GM18526 (cell line): ENCODE results near the gene NEMP1.

Experiments
- POLR2A ChIP-seq: IDR thresholded peaks from 3 replicates; pipeline ENCODE4 v1.6.1; 2011; ENCODE audit not compliant: insufficient read length; ENCODE audit errors: extremely low read depth

Gene NEMP1

DNA sequence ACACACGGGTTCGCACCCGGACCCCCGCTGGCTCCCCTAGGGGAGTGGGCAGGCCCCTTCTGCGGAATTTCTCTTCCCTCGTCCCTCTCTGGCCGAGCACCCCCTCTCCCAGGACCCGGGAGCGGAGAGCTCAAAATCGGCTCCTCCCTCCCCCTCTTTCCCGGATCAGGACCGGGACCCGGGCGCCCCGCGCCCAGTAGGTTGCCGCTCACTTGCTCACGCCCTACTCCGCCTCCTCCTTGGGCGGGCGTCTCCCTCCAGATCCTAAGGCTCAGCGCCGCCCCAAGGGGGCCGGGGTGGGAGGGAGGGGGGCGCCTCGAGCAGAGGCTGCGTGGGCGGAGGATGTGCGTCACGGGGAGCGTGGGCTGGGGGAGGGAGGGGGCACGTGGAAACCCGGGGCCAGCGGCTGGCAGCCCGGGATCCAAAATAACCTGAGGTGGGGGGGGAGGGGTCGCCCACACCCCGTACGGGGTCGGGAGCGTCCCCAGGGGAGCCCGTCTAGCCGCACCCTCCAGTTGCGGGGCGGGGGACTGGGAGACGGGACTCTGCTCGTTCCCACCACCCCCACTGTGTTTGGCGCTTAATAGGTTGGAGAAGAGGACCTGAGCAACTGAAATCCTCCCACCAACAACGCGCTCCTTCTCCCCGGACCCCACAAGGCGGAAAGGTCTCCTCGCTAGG, 8.6 kb upstream of the NEMP1 start:
- peak; percentile 55 for TF ChIP-seq POLR2A

DNA sequence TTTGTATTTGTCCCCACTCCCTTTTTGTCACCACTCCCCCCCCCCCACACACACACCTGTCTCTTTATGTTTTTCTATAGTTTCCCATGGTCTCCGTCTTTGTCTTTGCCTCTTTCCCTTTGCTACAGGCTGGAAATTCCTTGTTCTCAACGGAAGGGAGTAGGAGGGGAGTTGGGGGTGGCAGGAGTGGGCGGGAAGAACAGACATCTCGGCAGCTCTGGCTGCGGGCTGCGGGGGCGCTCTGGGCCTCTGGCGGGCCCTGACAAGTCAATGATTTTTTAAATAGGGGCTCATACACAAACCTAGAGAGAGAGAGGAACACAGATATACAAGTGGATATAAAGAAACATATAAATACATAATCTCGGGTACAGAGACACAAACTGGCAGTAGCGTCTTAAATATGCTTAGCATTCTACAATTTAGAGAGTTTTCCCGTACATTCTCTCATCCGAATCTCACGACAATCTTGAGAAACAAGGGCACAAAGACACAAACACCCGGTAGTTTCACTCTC, 8.0 kb upstream of the NEMP1 start:
- TF ChIP-seq POLR2A: no peak

DNA sequence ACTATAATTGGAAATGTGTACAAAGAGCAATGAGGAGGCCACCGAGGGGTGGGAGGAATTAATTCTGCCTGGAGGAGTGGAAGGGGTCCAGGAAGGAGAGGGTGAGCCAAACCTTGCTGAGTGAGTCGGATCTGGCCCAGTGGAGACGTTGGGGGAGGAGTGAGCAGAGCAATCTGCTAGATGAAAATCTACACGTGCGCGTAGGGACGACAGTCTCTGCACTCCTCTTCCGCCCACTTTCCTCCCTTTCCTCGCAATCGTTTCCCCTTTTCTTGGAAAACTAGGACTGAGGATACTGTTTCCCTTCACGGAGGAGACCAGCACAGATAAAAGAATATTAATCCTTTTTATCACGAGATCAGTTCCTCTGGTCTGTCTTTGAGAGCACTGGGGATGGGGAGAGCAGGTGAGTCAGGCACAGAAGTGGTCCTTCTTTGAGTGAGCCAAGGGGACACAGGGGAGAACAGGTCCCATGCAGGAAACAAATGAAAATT, 7.5 kb upstream of the NEMP1 start:
- peak; percentile 29 for TF ChIP-seq POLR2A

DNA sequence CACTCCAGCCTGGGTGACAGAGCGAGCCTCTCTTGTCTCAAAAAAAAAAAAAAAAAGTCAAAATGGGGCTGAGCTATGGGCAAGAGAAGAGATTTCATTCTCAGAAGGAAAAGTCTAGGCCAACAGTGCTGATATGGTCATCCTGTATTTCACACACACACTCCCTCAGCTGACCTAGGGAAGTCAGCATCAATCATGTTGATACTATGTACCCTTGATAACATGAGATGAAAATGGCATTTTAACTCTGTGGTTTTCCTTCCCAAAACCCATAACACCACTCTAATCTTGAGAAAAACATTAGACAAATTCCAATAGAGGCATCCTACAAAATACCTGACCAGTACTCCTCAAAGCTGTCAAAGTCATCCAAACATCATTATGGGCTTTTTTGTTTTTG, 2.3 kb upstream of the NEMP1 start:
- no peak for TF ChIP-seq POLR2A

DNA sequence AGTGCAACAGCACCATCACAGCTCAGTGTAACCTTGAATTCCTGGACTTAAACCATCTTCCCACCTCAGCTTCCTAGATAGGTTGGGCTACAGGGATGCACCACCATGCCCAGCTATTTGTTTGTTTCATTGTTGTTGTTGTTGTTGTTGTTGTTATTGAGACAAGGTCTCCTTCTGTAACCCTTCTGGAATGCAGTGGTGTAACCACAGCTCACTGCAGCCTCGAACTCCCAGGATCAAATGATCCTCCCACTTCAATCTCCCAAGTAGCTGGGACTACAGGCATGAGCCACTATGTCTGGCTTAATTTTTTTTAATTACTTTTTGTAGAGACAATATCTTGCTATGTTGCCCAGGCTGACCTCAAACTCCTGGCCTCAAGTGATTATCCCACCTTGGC, 1.2 kb upstream of the NEMP1 start:
- no peak for TF ChIP-seq POLR2A

DNA sequence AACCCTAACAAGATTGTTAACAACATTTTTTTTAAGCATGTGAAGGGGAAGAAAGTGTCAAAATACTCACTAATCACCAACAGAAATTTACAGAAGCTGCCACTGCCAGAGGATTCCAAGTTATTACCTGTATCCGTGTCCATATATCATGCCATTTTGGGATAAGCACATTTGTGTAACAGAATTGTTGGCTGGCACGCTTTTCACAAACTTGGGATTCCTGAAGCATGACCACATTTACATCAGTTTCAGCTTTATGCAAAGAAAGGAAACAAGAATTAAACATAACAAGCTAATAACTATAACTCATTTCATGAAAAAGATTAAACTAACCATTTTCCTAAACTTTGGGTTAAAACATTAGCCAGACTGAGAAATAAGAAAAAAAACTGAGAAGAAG, 5.9 kb downstream of the NEMP1 start:
- TF ChIP-seq POLR2A: no peak

DNA sequence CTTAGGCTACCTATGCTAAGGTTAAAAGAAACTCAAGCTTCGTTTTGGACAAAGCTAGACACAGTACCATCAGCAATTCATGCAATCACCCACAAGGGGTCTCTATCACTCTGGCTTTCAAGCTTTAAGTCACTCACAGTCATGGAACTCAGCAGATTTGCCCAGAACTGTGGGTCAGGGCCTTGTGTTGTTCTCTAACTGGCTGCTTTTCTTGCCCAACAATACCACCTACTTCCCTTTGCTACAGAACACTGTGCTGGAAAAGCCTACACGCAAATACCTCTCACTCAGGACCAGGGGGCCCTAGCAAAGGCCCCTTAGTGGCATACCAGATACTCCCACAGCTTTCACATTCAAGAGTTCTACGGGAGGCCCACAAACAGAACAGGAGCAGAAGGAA, 9.1 kb downstream of the NEMP1 start:
- TF ChIP-seq POLR2A: no peak

DNA sequence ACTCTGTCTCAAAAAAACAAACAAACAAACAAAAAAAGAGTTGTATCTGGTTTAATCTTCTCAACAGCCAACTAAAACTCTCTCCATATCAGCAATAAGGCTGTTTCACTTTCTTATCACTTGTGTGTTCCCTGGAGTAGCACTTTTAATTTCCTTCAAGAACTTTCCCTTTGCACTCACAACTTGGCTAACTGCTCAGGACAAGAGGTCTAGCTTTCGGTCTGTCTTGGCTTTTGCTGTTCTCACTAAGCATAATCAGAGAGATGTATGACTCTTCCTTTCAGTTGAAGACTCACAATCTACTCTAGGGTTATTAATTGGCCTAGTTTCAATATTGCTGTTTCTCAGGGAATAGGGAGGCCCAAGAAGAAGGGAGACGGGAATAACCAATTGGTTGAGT, 12.3 kb downstream of the NEMP1 start:
- TF ChIP-seq POLR2A: no peak

DNA sequence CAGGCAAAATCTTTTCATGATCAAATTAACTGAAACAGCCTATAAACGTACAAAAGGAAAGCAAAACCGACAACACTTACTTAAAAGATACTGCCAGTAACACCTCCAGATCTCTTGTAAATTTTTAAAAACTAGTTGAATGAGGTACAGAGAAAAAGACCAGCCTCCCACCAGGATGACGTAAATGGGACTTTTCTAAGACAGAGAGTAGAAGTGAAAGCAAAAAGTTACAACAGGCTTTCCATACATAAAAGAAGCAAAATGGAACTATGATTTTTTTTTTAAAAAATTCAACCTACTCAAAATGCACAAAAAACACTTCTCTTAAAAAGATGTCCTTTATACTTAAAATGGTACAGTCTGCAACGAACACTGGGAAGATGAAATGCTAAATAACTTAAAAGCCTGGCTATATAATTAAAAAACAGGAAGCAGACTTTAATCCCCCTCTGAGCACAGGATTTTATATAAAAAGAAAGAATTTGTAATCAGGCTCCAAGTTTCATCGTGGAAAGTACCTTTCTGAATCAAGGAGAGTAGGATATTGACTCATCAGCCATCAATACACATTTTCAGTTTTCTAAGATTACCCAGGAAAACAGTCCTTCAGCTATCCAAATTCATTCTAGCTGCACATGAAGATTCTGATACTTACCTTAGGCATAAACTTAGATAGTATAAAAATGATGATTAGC, 14.5 kb downstream of the NEMP1 start:
- no peak for TF ChIP-seq POLR2A

DNA sequence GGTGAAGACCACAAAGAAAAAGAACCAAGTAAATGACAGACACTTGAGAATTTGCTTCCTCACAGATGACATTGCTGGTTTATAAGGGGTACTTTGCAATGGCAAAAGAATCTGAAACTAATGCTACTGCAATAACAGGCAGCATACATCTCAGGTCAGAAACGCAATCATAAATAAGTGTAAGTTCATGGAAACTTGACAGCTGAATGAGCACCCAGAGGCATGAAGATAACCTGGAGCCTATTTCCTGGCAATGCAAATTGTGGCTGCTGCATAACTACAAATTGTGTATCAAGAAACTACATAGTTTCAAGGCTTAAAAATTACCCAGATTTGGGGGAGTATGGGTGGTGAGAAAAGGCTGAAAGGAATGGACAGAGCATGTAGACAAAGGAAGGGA, 20.1 kb downstream of the NEMP1 start:
- no peak for TF ChIP-seq POLR2A

DNA sequence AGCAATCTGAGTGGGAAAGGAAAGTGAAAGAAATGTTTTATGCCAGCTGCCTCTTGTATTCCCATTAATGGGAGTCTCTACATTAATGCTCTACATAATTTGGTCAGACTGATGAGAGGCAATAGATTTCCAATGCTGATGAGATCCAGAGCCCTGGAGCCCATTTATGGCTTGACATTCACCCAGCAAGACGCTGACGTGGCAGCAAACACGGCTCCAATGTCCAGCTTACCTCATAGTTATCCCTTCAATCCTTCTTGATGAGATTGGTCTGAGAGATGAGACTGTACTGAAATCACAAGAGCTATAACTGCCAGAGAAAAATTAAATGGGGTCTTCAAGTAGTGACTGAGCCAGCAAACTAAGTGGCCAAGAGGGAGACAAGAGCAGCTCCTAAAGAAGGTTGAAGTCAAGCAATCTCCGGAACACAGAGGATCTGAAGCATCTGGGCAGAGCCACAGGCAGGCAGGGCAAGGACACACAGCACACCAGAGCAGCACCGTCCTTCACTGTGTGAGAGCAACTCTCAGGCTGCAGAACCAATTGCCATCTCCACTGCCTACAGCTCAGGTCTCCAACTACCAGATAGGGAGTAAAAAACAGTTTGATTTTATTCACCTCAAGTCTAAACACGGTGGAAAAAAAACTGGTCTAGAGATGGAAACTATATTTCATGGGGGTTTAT, 21.4 kb downstream of the NEMP1 start:
- no peak for TF ChIP-seq POLR2A

DNA sequence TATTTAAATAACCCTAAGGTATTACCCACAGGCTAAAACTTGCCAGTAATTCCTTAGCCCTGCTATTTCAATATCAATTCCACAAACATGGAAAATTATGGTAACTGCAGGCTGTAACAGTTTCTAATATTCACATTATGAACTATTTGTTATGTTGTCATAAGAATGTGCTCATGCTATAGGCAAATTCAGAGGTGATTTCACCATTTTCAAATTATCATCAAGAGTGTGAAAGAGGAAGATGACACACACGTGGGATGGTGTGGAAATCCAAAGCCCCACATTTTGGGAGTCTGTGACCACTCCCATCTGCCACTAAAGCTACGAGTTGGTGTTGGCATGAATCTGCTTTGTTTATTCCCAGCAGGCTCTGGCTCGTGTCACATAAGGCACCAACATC, 22.8 kb downstream of the NEMP1 start:
- no peak for TF ChIP-seq POLR2A

DNA sequence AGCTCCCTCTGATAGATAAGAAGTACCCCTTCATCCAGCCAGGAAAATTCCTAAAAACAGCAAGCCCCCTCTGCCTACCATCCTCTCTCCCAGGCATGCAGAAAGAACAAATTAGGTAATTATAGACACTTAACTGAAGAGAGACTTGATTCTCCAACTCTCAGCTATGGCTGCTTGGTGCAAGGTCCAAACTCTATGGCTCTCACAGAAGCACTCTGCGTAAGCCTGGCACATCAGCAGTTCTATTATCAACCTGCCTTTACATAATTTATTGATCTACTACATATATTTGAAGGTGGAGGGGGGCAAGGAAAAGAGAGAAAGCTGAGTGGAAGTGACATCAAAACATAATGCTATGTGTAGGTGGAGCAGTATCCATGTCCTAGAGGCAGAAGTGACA, 27.6 kb downstream of the NEMP1 start:
- no peak for TF ChIP-seq POLR2A

DNA sequence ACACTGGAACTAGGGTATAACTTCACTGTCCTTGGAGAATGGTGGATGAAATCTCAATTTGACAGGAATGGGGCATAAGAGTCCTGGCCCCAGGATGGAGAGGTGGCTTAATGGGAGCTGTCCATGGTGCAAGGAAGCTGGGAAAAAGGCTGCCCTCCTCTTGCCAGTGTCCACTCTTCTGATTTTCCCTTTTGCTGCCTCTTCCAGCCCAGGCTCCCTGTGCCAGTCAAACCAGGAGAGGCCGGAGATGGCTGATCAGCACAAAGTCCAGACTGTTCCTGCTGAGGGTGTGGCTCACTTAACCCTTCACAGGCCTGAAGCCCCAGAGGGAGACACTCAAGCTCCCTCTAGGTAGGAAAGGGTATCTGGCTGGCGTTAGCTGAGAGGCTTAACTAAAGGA, 28.7 kb downstream of the NEMP1 start, which contains the start of gene MYO1A:
MYO1A (minus strand) TSS at position 240 of the 400 bp plus-strand sequence. CDS start 1,806 bp downstream, outside the sequence.
- TF ChIP-seq POLR2A: no peak

DNA sequence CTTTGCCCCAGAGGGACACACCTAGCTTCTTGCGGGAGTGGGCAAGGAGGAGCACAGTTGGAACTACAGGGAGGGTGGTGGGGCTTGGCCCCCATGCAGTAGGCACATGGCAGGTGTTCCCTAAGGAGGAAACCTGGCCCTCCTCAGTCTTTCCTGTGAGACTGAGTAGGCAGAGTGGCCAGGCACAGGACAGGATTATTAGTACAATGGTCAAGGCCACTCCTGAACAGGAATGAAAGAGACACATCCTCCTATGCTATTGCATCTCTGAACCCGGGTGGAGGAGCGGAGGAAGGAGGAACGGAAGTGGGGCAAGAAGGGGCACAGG, 29.5 kb downstream of the NEMP1 start:
- TF ChIP-seq POLR2A: no peak
